A673 (cell line): ENCODE measurements around the gene AHDC1. TPM values are rescaled to one million over a fixed set of nuclear protein-coding genes. Genes with fewer than 3 reads are reported as not detected.

ENCODE experiments used
- BruUV-seq: library from RNA; stranded (reverse); fragments of 400-500 nt; replicated peaks from 2 replicates; lab custom pipeline; 2021; lab: Mats Ljungman, UMichigan
- CTCF ChIA-PET: fragments of 300-600 bp; sonication (Branson Sonifier 250); formaldehyde crosslinking; loops from one replicate; lab custom pipeline; 2022; ENCODE audit warnings: antibody characterized with exemption; lab: Charles Lee
- POLR2A ChIA-PET: fragments of 300-600 bp; sonication (Branson Sonifier 250); formaldehyde crosslinking; loops from one replicate; lab custom pipeline; 2022; ENCODE audit warnings: antibody characterized with exemption; ENCODE audit not compliant: low non-redundant PET; lab: Charles Lee
- DNase-seq: peaks from one replicate; pipeline ENCODE4 v3.0.0-alpha.2; 2015; ENCODE audit warnings: low spot score
- H3K27ac ChIP-seq: fragments of 200-600 bp; sonication (generic); 2 replicates; pipeline ENCODE4 v1.5.1; 2016; ENCODE audit warnings: mixed run types, low read depth, mild to moderate bottlenecking, mixed read lengths, antibody characterized with exemption, low read length; ENCODE audit not compliant: poor library complexity, severe bottlenecking
- H3K27me3 ChIP-seq: fragments of 200-600 bp; sonication (generic); replicated peaks from 2 replicates; pipeline ENCODE4 v1.6.1; 2017; ENCODE audit warnings: mixed run types, low read depth, mild to moderate bottlenecking, mixed read lengths, antibody characterized with exemption, low read length; ENCODE audit not compliant: insufficient read depth, poor library complexity
- H3K36me3 ChIP-seq: fragments of 200-600 bp; sonication (generic); 2 replicates; pipeline ENCODE4 v1.6.1; 2016; ENCODE audit warnings: mixed run types, mild to moderate bottlenecking, mixed read lengths, antibody characterized with exemption, low read length; ENCODE audit not compliant: insufficient read depth, poor library complexity, severe bottlenecking
- H3K4me1 ChIP-seq: fragments of 200-600 bp; sonication (generic); 2 replicates; pipeline ENCODE4 v1.6.1; 2017; ENCODE audit warnings: mixed run types, mild to moderate bottlenecking, mixed read lengths, antibody characterized with exemption, low read length; ENCODE audit not compliant: insufficient read depth, poor library complexity, severe bottlenecking
- H3K4me3 ChIP-seq: fragments of 200-600 bp; sonication (generic); 2 replicates; pipeline ENCODE4 v1.5.1; 2016; ENCODE audit warnings: low read depth, mixed run types, mild to moderate bottlenecking, mixed read lengths, low read length; ENCODE audit not compliant: poor library complexity, severe bottlenecking
- H3K9me3 ChIP-seq: fragments of 200-600 bp; sonication (generic); 2 replicates; pipeline ENCODE4 v1.6.1; 2016; ENCODE audit warnings: mixed run types, low read depth, mild to moderate bottlenecking, mixed read lengths, antibody characterized with exemption, low read length; ENCODE audit not compliant: poor library complexity, severe bottlenecking
- CTCF ChIP-seq: fragments of 300-800, 200-600 bp; sonication (generic); conservative IDR thresholded peaks from 2 replicates; pipeline ENCODE4 v1.5.1; 2017; ENCODE audit warnings: low read depth, mild to moderate bottlenecking, antibody characterized with exemption, low read length, moderate library complexity, mixed read lengths
- EZH2 ChIP-seq: fragments of 200-600 bp; sonication (generic); IDR thresholded peaks from 2 replicates; pipeline ENCODE4 v1.6.1; 2017; ENCODE audit warnings: borderline replicate concordance, low read depth, mild to moderate bottlenecking, mixed read lengths, antibody characterized with exemption, low read length; ENCODE audit not compliant: poor library complexity, severe bottlenecking
- intact Hi-C: fragments of 100-400 bp; cut with micrococcal nuclease; formaldehyde crosslinking; loops from one replicate; pipeline ENCODE4 v1.10.0; 2022; ENCODE audit not compliant: unreplicated experiment
- total RNA-seq: library from RNA; stranded (reverse); gene quantifications from 2 replicates; pipeline ENCODE4 v1.2.3, GENCODE V29; 2021

Gene AHDC1
- total RNA-seq, 1 experiment from 2014 or later = 33.2 TPM

GRCh38 chr1:27593678-27594563, 10.0 kb downstream of the AHDC1 start:
- Histone ChIP-seq H3K27me3 (no peaks in the 10 kb centered on the region), H3K27ac (peak overlapping the region; percentile 69), H3K9me3 (no peaks in the 10 kb centered on the region), H3K4me1 (peaks cover 84% of the 10 kb centered on the region), H3K36me3 (no peaks in the 10 kb centered on the region), H3K4me3 (no peak overlapping the region)
- no TSS peak for BruUV-seq
- no peak for DNase-seq
- POLR2A ChIA-PET = no interaction called here
- TF ChIP-seq EZH2 (no peak), CTCF (no peak)
- CTCF ChIA-PET = interaction anchor here (1.0 kb wide), 1 partner anchor 19 kb away, joined by 3 read pairs; no protein-coding TSS in a partner anchor
- intact Hi-C loops = no loop called here

DNA sequence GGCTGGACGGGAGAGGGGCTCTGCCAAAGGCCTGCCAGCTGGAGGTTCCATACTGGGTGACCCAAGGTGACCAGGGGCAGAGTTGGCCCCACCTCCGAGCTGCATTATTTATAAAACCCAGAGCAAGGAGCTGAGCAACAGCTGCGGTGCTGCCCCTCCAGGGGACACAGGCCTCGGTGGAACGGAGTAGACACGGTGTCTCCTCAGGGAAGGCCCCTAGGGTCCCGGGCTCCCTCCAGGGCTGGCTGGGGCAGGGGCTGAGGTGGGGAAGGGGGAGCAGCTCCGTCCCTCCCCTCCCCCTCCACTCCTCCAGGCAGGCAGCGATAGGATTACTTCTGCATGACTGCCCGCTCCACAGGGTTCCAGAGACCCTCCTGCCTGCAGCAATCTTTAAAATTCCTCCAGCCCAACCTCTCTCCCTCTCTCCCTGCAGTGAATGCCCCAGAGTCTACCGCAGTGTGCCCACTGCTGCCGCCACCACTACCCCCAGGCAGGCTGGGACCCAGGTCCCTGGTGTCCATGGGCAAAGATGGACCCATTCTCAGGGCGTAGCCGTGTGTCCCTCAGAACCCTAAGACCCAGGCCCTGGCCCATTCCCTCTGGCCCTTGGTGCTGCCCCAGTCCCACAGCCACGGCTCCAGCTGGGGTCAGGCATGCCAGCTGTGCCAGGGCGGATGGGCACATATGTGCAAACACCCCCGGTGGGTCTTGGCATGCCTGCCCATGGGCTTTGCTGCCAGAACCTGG, 10.8 kb downstream of the AHDC1 start:
- H3K36me3 ChIP-seq = no peaks in the 10 kb centered on the region
- intact Hi-C loops = no loop called here
- peaks cover 80% of the 10 kb centered on the region for H3K4me1 ChIP-seq
- no TSS peak for BruUV-seq
- no peaks in the 10 kb centered on the region for H3K27me3 ChIP-seq
- H3K4me3 ChIP-seq = no peak overlapping the region
- CTCF ChIA-PET = interaction anchor here (1.0 to 1.3 kb wide), 2 partner anchors 18 to 36 kb away, joined by 3 read pairs; no protein-coding TSS in a partner anchor
- TF ChIP-seq CTCF (no peak), EZH2 (no peak)
- POLR2A ChIA-PET = no interaction called here
- no peak for DNase-seq
- no peaks in the 10 kb centered on the region for H3K9me3 ChIP-seq
- H3K27ac ChIP-seq = peak overlapping the region; percentile 69

DNA sequence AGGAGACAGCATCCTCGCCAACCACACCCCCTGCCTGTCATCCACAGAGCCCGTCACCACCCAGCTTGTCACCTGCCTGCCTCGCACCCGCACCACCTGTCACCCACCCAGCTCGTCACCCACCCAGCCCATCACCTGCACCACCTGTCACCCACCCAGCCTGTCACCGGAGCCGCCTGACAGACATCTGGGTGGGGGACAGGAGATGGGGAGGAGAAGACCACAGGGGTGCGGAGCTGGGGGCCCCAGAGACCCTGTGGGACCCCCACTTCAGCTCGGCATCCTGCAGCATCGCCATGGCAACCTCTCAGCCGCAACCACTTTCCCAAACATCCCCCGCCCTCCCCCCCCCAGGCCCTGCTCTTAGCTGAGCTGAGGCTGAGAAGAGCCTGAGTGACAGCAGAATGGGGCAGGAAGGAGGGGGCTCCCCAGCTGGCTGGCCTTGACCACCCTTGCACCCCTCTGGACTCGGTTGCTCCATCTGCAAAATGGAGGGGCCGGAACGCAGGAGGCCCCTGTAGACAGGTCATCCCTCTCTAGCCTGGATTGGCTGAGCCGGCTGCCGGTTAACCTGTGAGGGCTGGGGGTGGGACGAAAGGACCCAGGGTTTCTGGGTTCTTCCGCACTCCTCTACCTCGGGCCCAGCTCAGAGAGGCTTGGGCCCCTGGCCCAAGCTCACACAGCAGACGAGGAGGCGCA, 11.6 kb downstream of the AHDC1 start:
- intact Hi-C loops = no loop called here
- H3K36me3 ChIP-seq = no peaks in the 10 kb centered on the region
- peaks cover 72% of the 10 kb centered on the region for H3K4me1 ChIP-seq
- ChIA-PET CTCF (interaction anchor here (1.3 kb wide), 1 partner anchor 36 kb away, joined by 3 read pairs; no protein-coding TSS in a partner anchor), POLR2A (no interaction called here)
- no TSS peak for BruUV-seq
- TF ChIP-seq CTCF (no peak), EZH2 (no peak)
- H3K4me3 ChIP-seq = no peak overlapping the region
- H3K9me3 ChIP-seq = no peaks in the 10 kb centered on the region
- no peaks in the 10 kb centered on the region for H3K27me3 ChIP-seq
- H3K27ac ChIP-seq = peak overlapping the region; percentile 69
- no peak for DNase-seq
